Trophoblast cell (in vitro differentiated cells and primary cell): ENCODE measurements around the gene DIRAS1.

Source experiments
- DNase-seq, 2 donors: peaks; one replicate each; pipeline ENCODE4 v3.0.0-alpha.2; 2016
- H2AFZ ChIP-seq: 2 replicates; pipeline ENCODE4 v1.6.1; 2013; ENCODE audit warnings: low read length, moderate library complexity, mild to moderate bottlenecking; ENCODE audit not compliant: insufficient read depth, poor library complexity
- H2AK5ac ChIP-seq: 2 replicates; pipeline ENCODE4 v1.6.1; 2013; ENCODE audit warnings: mild to moderate bottlenecking, low read length
- H2BK120ac ChIP-seq: 2 replicates; pipeline ENCODE4 v1.6.1; 2013; ENCODE audit warnings: low read length, mild to moderate bottlenecking, moderate library complexity; ENCODE audit not compliant: insufficient read depth, poor library complexity
- H2BK12ac ChIP-seq: 2 replicates; pipeline ENCODE4 v1.6.1; 2013; ENCODE audit warnings: mild to moderate bottlenecking, low read length, moderate library complexity
- H2BK5ac ChIP-seq: 2 replicates; pipeline ENCODE4 v1.6.1; 2013; ENCODE audit warnings: low read length, low read depth, moderate library complexity, mild to moderate bottlenecking; ENCODE audit not compliant: poor library complexity
- H3K14ac ChIP-seq: 2 replicates; pipeline ENCODE4 v1.6.1; 2013; ENCODE audit warnings: mild to moderate bottlenecking, low read length
- H3K18ac ChIP-seq: 2 replicates; pipeline ENCODE4 v1.6.1; 2013; ENCODE audit warnings: mild to moderate bottlenecking, low read length
- H3K23ac ChIP-seq: 2 replicates; pipeline ENCODE4 v1.6.1; 2013; ENCODE audit warnings: low read length
- H3K27ac ChIP-seq: 2 replicates; pipeline ENCODE4 v1.5.1; 2013; ENCODE audit warnings: low read depth, mild to moderate bottlenecking, inconsistent platforms, low read length, moderate library complexity
- H3K27me3 ChIP-seq: 2 replicates; pipeline ENCODE4 v1.6.1; 2013; ENCODE audit warnings: inconsistent platforms, mild to moderate bottlenecking, low read length, moderate library complexity; ENCODE audit not compliant: insufficient read depth
- H3K36me3 ChIP-seq, 2 experiments: 1 replicate in 1 of 2; 2 replicates in 1 of 2; pipeline ENCODE4 v1.6.1; 2013; ENCODE audit warnings: low read length in 2 of 2, mild to moderate bottlenecking in 2 of 2, moderate library complexity in 1 of 2; ENCODE audit not compliant: insufficient read depth in 2 of 2, control insufficient read depth in 1 of 2
- H3K4ac ChIP-seq: 2 replicates; pipeline ENCODE4 v1.6.1; 2013; ENCODE audit warnings: low read depth, mild to moderate bottlenecking, low read length, moderate library complexity
- H3K4me1 ChIP-seq, 2 experiments: 1 replicate in 1 of 2; 2 replicates in 1 of 2; pipeline ENCODE4 v1.6.1; 2013; ENCODE audit warnings: low read length in 2 of 2, mild to moderate bottlenecking in 2 of 2, moderate library complexity in 1 of 2; ENCODE audit not compliant: insufficient read depth in 2 of 2, control insufficient read depth in 1 of 2
- H3K4me2 ChIP-seq: 2 replicates; pipeline ENCODE4 v1.6.1; 2013; ENCODE audit warnings: inconsistent platforms, mild to moderate bottlenecking, low read length, moderate library complexity
- H3K4me3 ChIP-seq: 2 replicates; pipeline ENCODE4 v1.5.1; 2013; ENCODE audit warnings: mild to moderate bottlenecking, low read depth, low read length, inconsistent platforms
- H3K79me1 ChIP-seq: one replicate; pipeline ENCODE4 v1.6.1; 2013; ENCODE audit warnings: low read length
- H3K79me2 ChIP-seq: 2 replicates; pipeline ENCODE4 v1.6.1; 2013; ENCODE audit warnings: low read length, mild to moderate bottlenecking; ENCODE audit not compliant: control insufficient read depth, insufficient read depth, poor library complexity
- H3K9ac ChIP-seq: 2 replicates; pipeline ENCODE4 v1.6.1; 2013; ENCODE audit warnings: mild to moderate bottlenecking, low read length
- H3K9me3 ChIP-seq: 2 replicates; pipeline ENCODE4 v1.6.1; 2013; ENCODE audit warnings: low read depth, mild to moderate bottlenecking, control low read depth, inconsistent platforms, low read length; ENCODE audit not compliant: insufficient read depth
- H4K12ac ChIP-seq: 2 replicates; pipeline ENCODE4 v1.6.1; 2013; ENCODE audit warnings: low read depth, mild to moderate bottlenecking, low read length, moderate library complexity
- H4K8ac ChIP-seq: 2 replicates; pipeline ENCODE4 v1.6.1; 2013; ENCODE audit warnings: low read depth, mild to moderate bottlenecking, low read length, moderate library complexity
- H4K91ac ChIP-seq: one replicate; pipeline ENCODE4 v1.6.1; 2013; ENCODE audit warnings: low read depth, mild to moderate bottlenecking, low read length, moderate library complexity
- WGBS: extraction: QIAGEN DNeasy Blood & Tissue Kit; methylation state at CpG from one replicate; pipeline ENCODE4 v1.1.7; 2013; ENCODE audit warnings: missing lambda C conversion rate; ENCODE audit not compliant: insufficient read length, insufficient coverage; ENCODE audit errors: extremely low coverage; 5-methylcytosine and 5-hydroxymethylcytosine counted together

Gene DIRAS1

DNA sequence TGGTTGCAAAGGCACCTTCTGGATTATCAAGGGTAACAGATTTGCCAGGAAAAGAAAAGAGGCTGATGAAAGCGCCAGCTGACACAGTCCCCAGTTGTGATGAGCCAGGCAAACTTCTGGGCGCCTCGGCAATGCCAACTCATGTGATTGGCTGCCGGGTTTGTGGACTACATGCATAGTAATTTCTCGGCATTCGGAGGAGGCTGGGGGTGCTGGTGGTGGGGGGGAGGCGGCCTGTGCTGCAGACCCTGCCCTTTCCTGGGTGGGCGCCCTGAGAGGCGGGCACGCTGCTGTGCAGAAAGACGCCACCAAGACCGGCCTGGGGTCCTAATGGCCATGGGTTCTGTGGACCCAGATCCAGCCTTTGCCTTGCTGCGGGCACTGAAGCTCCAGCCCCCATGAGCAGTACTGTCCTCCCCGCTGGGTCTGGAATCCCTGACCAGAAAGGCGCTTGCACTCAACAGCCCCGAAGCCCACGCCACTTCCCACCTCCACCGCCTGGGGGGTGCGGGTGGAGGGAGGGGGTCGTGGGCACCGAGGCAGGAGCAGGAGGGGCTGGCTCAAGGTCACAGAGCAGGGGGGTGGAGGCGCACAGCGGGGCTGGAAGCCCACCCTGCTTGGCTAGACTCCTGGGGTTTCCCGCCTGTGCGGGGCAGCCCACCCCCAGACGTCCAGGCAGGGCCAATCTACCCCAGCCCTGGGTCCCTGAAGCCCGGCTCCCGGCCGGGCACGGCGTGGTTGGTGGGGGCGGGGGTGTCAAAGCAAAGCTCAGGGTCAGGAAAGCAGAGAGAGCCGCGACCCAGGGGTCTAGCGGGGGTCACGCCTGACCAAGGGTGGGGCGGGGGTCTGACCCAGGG is 1.0 kb downstream of the DIRAS1 start:
- Histone ChIP-seq H3K79me2 (no peaks in the 10 kb centered on the region), H3K14ac (no peak overlapping the region), H2BK12ac (no peak overlapping the region), H3K4ac (no peak overlapping the region), H4K12ac (no peak overlapping the region), H3K27me3 (peaks cover 32% of the 10 kb centered on the region), H3K36me3 (no peaks in the 10 kb centered on the region), H2BK5ac (no peak overlapping the region), H2AK5ac (no peak overlapping the region), H3K4me3 (no peak overlapping the region), H3K23ac (no peak overlapping the region), H3K4me2 (peak overlapping the region; percentile 32), H2BK120ac (no peak overlapping the region), H3K4me1 (peaks cover 0 to 2% of the 10 kb centered on the region in 2 experiments), H3K9me3 (peaks cover 10% of the 10 kb centered on the region), H3K18ac (no peak overlapping the region), H3K27ac (no peak overlapping the region), H3K79me1 (no peaks in the 10 kb centered on the region), H4K91ac (no peak overlapping the region), H3K9ac (no peak overlapping the region), H2AFZ (no peak overlapping the region), H4K8ac (no peak overlapping the region)
- WGBS, result no CpG with 5 or more reads among the region's 37 CpGs
- no peak for DNase-seq

DNA sequence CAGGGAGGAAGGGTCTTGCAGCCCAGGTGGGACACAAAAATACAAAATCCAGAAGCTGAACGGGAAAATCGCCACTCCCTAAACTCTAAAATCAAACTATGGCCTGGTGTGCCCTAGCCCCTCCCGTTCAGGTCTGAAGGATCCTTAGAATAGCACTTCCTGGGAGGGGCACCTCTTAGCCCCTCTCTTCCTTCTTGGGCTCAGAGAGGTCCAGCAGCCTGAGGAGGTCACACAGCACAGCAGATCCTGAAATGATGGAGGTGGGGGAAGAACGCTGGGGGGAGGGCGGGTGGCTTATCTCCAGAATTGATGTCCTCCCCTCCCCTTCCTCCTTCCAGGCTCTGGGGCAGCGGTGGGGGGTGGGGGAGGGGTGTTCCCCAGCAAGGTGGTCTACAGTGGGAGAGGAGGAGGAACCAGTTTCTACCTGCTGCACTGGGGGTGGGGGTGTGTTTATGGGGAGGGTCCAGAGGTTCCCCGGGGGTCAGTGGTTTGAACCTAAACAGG is 1.9 kb downstream of the DIRAS1 start:
- no peaks in the 10 kb centered on the region for H3K79me2 ChIP-seq
- no peak overlapping the region for H3K27ac ChIP-seq
- no peak overlapping the region for H3K4ac ChIP-seq
- H3K18ac ChIP-seq, result no peak overlapping the region
- H4K12ac ChIP-seq, result no peak overlapping the region
- H3K9ac ChIP-seq, result no peak overlapping the region
- no peak for DNase-seq
- no peak overlapping the region for H4K8ac ChIP-seq
- H2BK120ac ChIP-seq, result no peak overlapping the region
- no peak overlapping the region for H2BK5ac ChIP-seq
- H3K9me3 ChIP-seq, result peaks cover 12% of the 10 kb centered on the region
- H2AFZ ChIP-seq, result no peak overlapping the region
- no peaks in the 10 kb centered on the region for H3K79me1 ChIP-seq
- H2BK12ac ChIP-seq, result no peak overlapping the region
- H3K14ac ChIP-seq, result no peak overlapping the region
- H3K36me3 ChIP-seq, result no peaks in the 10 kb centered on the region
- H3K4me3 ChIP-seq, result no peak overlapping the region
- H3K23ac ChIP-seq, result no peak overlapping the region
- H4K91ac ChIP-seq, result no peak overlapping the region
- H3K4me2 ChIP-seq, result no peak overlapping the region
- peaks cover 0 to 2% of the 10 kb centered on the region in 2 experiments for H3K4me1 ChIP-seq
- no CpG with 5 or more reads among the region's 7 CpGs for WGBS
- no peak overlapping the region for H2AK5ac ChIP-seq
- peaks cover 32% of the 10 kb centered on the region for H3K27me3 ChIP-seq

DNA sequence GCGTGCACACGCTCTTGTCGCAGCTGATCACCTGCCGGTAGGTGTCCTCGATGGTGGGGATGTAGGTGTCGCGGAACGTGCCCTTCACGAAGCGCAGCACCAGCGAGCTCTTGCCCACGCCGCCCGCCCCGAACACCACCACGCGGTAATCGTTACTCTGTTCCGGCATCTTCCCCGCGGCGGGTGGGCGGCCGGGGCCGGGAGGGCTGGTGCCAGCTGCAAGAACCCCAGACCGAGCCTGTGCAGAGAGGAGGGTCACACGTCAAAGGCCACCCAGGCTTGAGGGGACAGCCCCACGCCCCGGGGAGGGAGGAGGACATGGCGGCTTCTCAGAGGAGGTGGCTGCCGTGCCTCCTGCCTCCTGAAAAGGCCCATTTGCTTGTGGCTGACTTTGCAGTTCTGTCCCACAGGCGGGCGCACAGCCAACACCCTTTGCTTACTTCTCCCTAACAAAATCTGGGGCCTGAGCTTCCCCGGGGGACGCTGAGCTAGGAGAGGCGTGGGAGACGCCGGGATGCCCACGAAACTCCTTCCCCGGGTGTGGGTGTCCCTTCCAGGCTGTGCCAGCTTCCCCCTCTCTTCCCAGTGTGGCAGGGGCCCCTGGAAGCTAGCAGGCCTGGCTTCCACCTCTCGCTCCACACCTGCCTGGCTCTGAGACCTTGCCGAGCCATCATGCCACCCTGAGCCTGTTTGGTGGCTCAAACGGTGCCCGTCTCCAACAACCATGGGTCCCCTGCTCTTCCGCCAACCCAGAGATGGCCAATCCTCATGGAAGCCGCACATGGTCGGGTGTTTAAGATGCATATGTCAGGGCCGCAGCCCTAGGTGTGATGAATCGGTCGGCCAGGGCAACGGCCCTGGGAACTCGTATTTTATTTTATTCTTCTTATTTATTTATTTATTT is 3.3 kb downstream of the DIRAS1 start:
- no peak overlapping the region for H3K18ac ChIP-seq
- WGBS, result no CpG with 5 or more reads among the region's 52 CpGs
- H3K27me3 ChIP-seq, result peaks cover 32% of the 10 kb centered on the region
- H3K27ac ChIP-seq, result no peak overlapping the region
- H4K8ac ChIP-seq, result no peak overlapping the region
- peaks cover 0 to 2% of the 10 kb centered on the region in 2 experiments for H3K4me1 ChIP-seq
- no peak overlapping the region for H2AFZ ChIP-seq
- no peaks in the 10 kb centered on the region for H3K36me3 ChIP-seq
- peaks cover 17% of the 10 kb centered on the region for H3K9me3 ChIP-seq
- no peak overlapping the region for H3K14ac ChIP-seq
- DNase-seq, result no peak
- no peaks in the 10 kb centered on the region for H3K79me2 ChIP-seq
- no peak overlapping the region for H3K4me2 ChIP-seq
- no peak overlapping the region for H4K91ac ChIP-seq
- H2AK5ac ChIP-seq, result no peak overlapping the region
- no peak overlapping the region for H4K12ac ChIP-seq
- no peaks in the 10 kb centered on the region for H3K79me1 ChIP-seq
- H2BK12ac ChIP-seq, result no peak overlapping the region
- no peak overlapping the region for H3K4ac ChIP-seq
- H3K4me3 ChIP-seq, result peak overlapping the region; percentile 34
- H2BK5ac ChIP-seq, result no peak overlapping the region
- no peak overlapping the region for H2BK120ac ChIP-seq
- no peak overlapping the region for H3K23ac ChIP-seq
- no peak overlapping the region for H3K9ac ChIP-seq

DNA sequence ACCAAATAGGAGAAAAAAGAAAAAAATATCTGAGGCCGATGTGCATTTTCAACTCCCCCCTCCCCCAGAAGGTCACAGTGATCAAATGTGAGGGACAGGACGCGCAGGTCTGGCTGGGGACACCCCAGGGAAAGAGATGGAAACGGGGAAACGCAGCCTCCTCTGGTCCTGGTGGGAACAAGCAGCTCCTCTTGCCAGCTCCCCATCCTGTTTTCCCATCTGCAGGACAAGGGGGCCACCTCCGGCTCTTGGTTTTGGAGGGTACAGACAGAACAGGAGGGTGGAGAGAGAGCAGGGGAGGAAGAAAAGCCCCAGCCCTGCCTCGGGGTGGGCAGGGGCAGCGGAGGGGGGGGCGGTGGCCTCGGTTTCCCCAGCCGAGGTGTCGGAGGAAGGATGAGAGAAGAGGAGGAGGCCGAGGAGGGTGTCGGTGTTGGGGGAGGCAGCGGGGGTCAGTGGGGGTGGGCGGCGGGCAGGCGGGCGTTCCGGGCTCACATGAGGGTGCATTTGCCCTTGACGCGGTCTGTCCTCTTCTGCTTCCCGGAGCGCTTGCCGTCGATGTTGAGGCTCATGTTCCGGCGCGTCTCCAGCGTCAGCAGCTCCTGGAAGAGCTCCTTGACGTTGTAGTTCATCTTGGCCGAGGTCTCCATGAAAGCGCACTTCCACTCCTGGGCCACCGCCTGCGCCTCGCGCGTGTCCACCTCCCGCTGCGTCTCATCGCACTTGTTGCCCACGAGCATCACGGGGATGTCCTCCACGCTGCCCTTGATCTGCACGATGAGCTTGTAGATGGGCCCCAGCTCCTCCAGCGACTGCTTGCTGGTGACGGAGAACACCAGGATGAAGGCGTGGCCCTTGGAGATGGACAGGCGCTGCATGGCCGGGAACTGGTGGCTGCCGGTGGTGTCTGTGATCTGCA is 4.2 kb downstream of the DIRAS1 start:
- Histone ChIP-seq H3K14ac (no peak overlapping the region), H3K4me2 (no peak overlapping the region), H3K36me3 (no peaks in the 10 kb centered on the region), H3K23ac (no peak overlapping the region), H3K18ac (no peak overlapping the region), H3K9me3 (peaks cover 15% of the 10 kb centered on the region), H4K91ac (no peak overlapping the region), H2AK5ac (no peak overlapping the region), H2BK120ac (no peak overlapping the region), H3K27ac (no peak overlapping the region), H4K12ac (no peak overlapping the region), H2BK12ac (no peak overlapping the region), H4K8ac (no peak overlapping the region), H3K4me1 (peaks cover 0 to 2% of the 10 kb centered on the region in 2 experiments), H3K4me3 (peak overlapping the region; percentile 34), H2BK5ac (no peak overlapping the region), H3K79me2 (no peaks in the 10 kb centered on the region), H3K79me1 (no peaks in the 10 kb centered on the region), H3K27me3 (peaks cover 24% of the 10 kb centered on the region), H2AFZ (no peak overlapping the region), H3K9ac (no peak overlapping the region), H3K4ac (no peak overlapping the region)
- no CpG with 5 or more reads among the region's 51 CpGs for WGBS
- DNase-seq, result no peak
